ENCODE results near the gene PHF2. TPM values are rescaled to one million over a fixed set of nuclear protein-coding genes. Genes with fewer than 3 reads are reported as not detected.
A peak's percentile ranks its signal among the peaks of the same experiment; 100 is the strongest.

The PHF2 gene
- polyA plus RNA-seq, 1 of the 3 experiments (the other 2 are of a cell fraction): 11.2 TPM

DNA sequence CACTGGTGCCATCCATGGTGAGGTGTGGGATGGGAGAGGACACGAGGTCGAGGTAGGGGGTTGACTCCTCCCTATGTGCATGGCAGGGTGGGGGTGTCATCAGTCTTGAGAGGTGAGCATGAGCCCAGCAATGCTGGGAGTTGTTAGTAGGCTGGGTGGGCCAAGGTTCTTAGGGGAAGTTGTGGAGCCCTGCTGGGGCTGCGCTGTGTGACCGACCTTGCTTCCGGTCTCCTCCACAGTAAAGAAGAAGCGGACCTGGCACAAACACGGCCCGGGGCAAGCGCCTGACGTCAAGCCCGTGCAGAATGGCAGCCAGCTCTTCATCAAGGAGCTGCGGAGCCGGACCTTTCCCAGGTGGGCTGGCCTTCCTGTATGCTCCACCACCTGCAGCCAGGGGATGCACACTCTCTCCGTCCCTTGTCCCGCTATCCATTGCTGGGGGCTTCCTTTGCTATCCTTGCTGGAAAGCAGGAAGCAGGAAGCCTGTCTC, 59.8 kb downstream of the PHF2 start:
- Histone ChIP-seq H4K20me1 (ENCODE audit: insufficient read depth) (no peaks in the 10 kb centered on the region), H3K27me3 (ENCODE audit: insufficient read depth) (no peaks in the 10 kb centered on the region), H3F3A (replicated peaks; ENCODE audit: insufficient read depth) (no peaks in the 10 kb centered on the region), H3K9me3 (peaks cover 13% of the 10 kb centered on the region; the same call in 1 of the 2 replicates), H3K4me1 (ENCODE audit: control insufficient read depth in 1 of 2, insufficient read depth in 2 of 2, low read depth in 1 of 2, low read length in 1 of 2) (peaks cover 0 to under 1% of the 10 kb centered on the region in 2 experiments; a peak in 2 of 4 replicates), H3K79me2 (ENCODE audit: insufficient read depth) (no peaks in the 10 kb centered on the region), H3K4me2 (no peak overlapping the region), H3K9me2 (no peaks in the 10 kb centered on the region), H3K9ac (no peak overlapping the region), H2AFZ (ENCODE audit: low read depth) (no peak overlapping the region), H3K36me3 (replicated peaks in 1 of 2; ENCODE audit: control insufficient read depth in 1 of 2, insufficient read depth in 2 of 2, low read length in 1 of 2) (peaks cover 16 to 41% of the 10 kb centered on the region in 2 experiments), H3K4me3 (ENCODE audit: low read depth in 2 of 2, low read length in 1 of 2) (no peak overlapping the region), H3K27ac (ENCODE audit: low read depth in 2 of 2, low read length in 1 of 2) (no peak overlapping the region)
- TF ChIP-seq POLR2AphosphoS5 (IDR thresholded peaks at IDR 0.05; ENCODE audit: low read depth, low read length) (no peak), JUND (IDR thresholded peaks at IDR 0.05) (no peak), RCOR1 (IDR thresholded peaks at IDR 0.05; ENCODE audit: low read length) (no peak)
- CTCF ChIA-PET: no interaction called here
- DNase-seq: no peak
- WGBS (ENCODE audit: low lambda C conversion rate): 96% methylated on average over 8 of the region's 15 CpGs
- POLR2A ChIA-PET: no interaction called here

- Histone ChIP-seq H3K27ac (ENCODE audit: low read depth in 2 of 2, low read length in 1 of 2) (no peak overlapping the region), H3K9ac (no peak overlapping the region), H3K9me2 (no peaks in the 10 kb centered on the region), H3K27me3 (ENCODE audit: insufficient read depth) (no peaks in the 10 kb centered on the region), H4K20me1 (ENCODE audit: insufficient read depth) (no peaks in the 10 kb centered on the region), H3F3A (replicated peaks; ENCODE audit: insufficient read depth) (no peaks in the 10 kb centered on the region), H3K4me3 (ENCODE audit: low read depth in 2 of 2, low read length in 1 of 2) (no peak overlapping the region), H3K79me2 (ENCODE audit: insufficient read depth) (no peaks in the 10 kb centered on the region), H3K4me2 (no peak overlapping the region), H2AFZ (ENCODE audit: low read depth) (no peak overlapping the region), H3K36me3 (replicated peaks in 1 of 2; ENCODE audit: control insufficient read depth in 1 of 2, insufficient read depth in 2 of 2, low read length in 1 of 2) (peaks cover 19 to 46% of the 10 kb centered on the region in 2 experiments), H3K4me1 (ENCODE audit: control insufficient read depth in 1 of 2, insufficient read depth in 2 of 2, low read depth in 1 of 2, low read length in 1 of 2) (no peaks in the 10 kb centered on the region; a peak in 1 of 4 replicates), H3K9me3 (peaks cover 13% of the 10 kb centered on the region; the same call in 1 of the 2 replicates)
- TF ChIP-seq MEF2A (IDR thresholded peaks at IDR 0.05; ENCODE audit: borderline replicate concordance, low read depth) (no peak), JUND (IDR thresholded peaks at IDR 0.05) (no peak)
- POLR2A ChIA-PET: no interaction called here
- WGBS (ENCODE audit: low lambda C conversion rate): 87% methylated on average over 5 of the region's 5 CpGs
- CTCF ChIA-PET: no interaction called here
- no peak for DNase-seq
Observed at GRCh38 chr9:93636667-93637066, 60.3 kb downstream of the PHF2 start.

DNA sequence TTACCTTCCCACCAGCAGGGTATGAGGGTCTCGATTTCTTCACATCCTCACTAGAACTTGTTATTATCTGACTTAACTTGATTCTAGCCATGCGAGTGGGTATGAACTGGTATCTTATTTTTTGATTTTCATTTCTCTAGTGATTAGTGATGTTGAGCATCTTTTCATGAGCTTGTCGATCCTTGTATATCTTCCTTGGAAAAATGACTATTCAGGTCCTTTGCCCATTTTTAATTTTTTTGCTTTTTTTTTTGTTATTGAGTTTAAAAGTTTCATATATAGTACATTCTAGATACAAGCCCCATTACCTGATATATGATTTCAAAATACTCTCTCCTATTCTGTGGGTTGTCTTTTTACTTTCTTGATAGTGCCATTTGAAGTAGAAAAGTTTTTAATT, 61.5 kb downstream of the PHF2 start:
- H3K9ac ChIP-seq: no peak overlapping the region
- POLR2A ChIA-PET: no interaction called here
- WGBS (ENCODE audit: low lambda C conversion rate): 95% methylated on average over 3 of the region's 3 CpGs

DNA sequence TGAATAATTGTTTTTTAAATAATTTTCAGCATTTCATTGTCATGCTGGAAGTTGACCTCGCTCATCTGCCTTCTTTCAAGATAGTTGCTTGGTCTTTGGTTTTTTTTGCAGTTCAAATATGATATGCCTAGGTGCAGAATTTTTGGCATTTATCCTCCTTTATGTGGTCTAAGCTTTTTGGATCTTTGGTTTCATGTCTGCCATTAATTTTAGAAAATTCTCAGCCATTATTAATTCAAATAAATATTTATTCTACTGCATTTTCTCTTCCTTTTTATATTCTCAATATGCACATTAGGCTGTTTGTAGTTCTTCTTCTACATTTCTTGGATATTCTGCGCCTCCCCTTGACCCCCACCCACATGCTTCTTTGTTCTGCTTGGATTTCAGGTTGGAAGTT, 63.6 kb downstream of the PHF2 start:
- Histone ChIP-seq H3K9me3 (peaks cover 13% of the 10 kb centered on the region; the same call in 1 of the 2 replicates), H4K20me1 (ENCODE audit: insufficient read depth) (no peaks in the 10 kb centered on the region), H3K27ac (ENCODE audit: low read depth in 2 of 2, low read length in 1 of 2) (no peak overlapping the region), H3K9ac (no peak overlapping the region), H3K4me1 (ENCODE audit: control insufficient read depth in 1 of 2, insufficient read depth in 2 of 2, low read depth in 1 of 2, low read length in 1 of 2) (no peaks in the 10 kb centered on the region; a peak in 2 of 4 replicates), H3F3A (replicated peaks; ENCODE audit: insufficient read depth) (no peaks in the 10 kb centered on the region), H3K36me3 (replicated peaks in 1 of 2; ENCODE audit: control insufficient read depth in 1 of 2, insufficient read depth in 2 of 2, low read length in 1 of 2) (peaks cover 19 to 48% of the 10 kb centered on the region in 2 experiments), H3K4me3 (ENCODE audit: low read depth in 2 of 2, low read length in 1 of 2) (peak overlapping the region in 1 of 2 experiments; percentile 40; a peak in 1 of 4 replicates), H3K4me2 (no peak overlapping the region), H2AFZ (ENCODE audit: low read depth) (no peak overlapping the region), H3K27me3 (ENCODE audit: insufficient read depth) (no peaks in the 10 kb centered on the region), H3K9me2 (no peaks in the 10 kb centered on the region), H3K79me2 (ENCODE audit: insufficient read depth) (no peaks in the 10 kb centered on the region)
- POLR2A ChIA-PET: no interaction called here
- WGBS (ENCODE audit: low lambda C conversion rate): 97% methylated on average over 2 of the region's 2 CpGs
- no peak for DNase-seq
- CTCF ChIA-PET: interaction anchor here (0.7 to 2.3 kb wide), 2 partner anchors 42 to 374 kb away, joined by 4 to 6 read pairs; no protein-coding TSS in a partner anchor
- TF ChIP-seq CHD2 (IDR thresholded peaks at IDR 0.05; ENCODE audit: low read length, partially characterized antibody) (no peak), SMC3 (IDR thresholded peaks at IDR 0.05; ENCODE audit: low read depth, low read length) (no peak), RAD21 (IDR thresholded peaks at IDR 0.05; ENCODE audit: low read length) (no peak), YY1 (IDR thresholded peaks at IDR 0.05; ENCODE audit: low read depth) (no peak)

More for the DNA sequence above, 61.5 kb downstream of the PHF2 start:
- TF ChIP-seq FOXM1 (IDR thresholded peaks at IDR 0.05; ENCODE audit: low read depth): no peak
- TF ChIP-seq RXRA (IDR thresholded peaks at IDR 0.05; ENCODE audit: borderline replicate concordance, low read depth): no peak
- TF ChIP-seq EP300 (IDR thresholded peaks at IDR 0.05; ENCODE audit: borderline replicate concordance in 1 of 2, low read depth in 1 of 2, low read length in 1 of 2): no peak
- no peak for TF ChIP-seq SIN3A (IDR thresholded peaks at IDR 0.05; ENCODE audit: borderline replicate concordance, low read depth, low read length)
- H3K9me3 ChIP-seq: peaks cover 13% of the 10 kb centered on the region; the same call in 1 of the 2 replicates
- no peaks in the 10 kb centered on the region for H3K79me2 ChIP-seq (ENCODE audit: insufficient read depth)
- no peaks in the 10 kb centered on the region for H3K27me3 ChIP-seq (ENCODE audit: insufficient read depth)
- H3F3A ChIP-seq (replicated peaks; ENCODE audit: insufficient read depth): no peaks in the 10 kb centered on the region
- H3K36me3 ChIP-seq (replicated peaks in 1 of 2; ENCODE audit: control insufficient read depth in 1 of 2, insufficient read depth in 2 of 2, low read length in 1 of 2): peaks cover 19 to 48% of the 10 kb centered on the region in 2 experiments
- no peaks in the 10 kb centered on the region; a peak in 1 of 4 replicates for H3K4me1 ChIP-seq (ENCODE audit: control insufficient read depth in 1 of 2, insufficient read depth in 2 of 2, low read depth in 1 of 2, low read length in 1 of 2)
- no peak overlapping the region for H3K4me2 ChIP-seq
- DNase-seq: no peak
- no peaks in the 10 kb centered on the region for H4K20me1 ChIP-seq (ENCODE audit: insufficient read depth)
- H3K9me2 ChIP-seq: no peaks in the 10 kb centered on the region
- no peak overlapping the region for H3K27ac ChIP-seq (ENCODE audit: low read depth in 2 of 2, low read length in 1 of 2)
- H2AFZ ChIP-seq (ENCODE audit: low read depth): no peak overlapping the region
- CTCF ChIA-PET: no interaction called here
- no peak overlapping the region for H3K4me3 ChIP-seq (ENCODE audit: low read depth in 2 of 2, low read length in 1 of 2)

Measured in SK-N-SH (cell line).